Measurements from ENCODE around the gene PISD.
"Not testable (repeated sequence)": the region's sequence is repeated elsewhere in the genome, so short reads cannot be mapped to it uniquely, and the experiment has no call there.

DNA sequence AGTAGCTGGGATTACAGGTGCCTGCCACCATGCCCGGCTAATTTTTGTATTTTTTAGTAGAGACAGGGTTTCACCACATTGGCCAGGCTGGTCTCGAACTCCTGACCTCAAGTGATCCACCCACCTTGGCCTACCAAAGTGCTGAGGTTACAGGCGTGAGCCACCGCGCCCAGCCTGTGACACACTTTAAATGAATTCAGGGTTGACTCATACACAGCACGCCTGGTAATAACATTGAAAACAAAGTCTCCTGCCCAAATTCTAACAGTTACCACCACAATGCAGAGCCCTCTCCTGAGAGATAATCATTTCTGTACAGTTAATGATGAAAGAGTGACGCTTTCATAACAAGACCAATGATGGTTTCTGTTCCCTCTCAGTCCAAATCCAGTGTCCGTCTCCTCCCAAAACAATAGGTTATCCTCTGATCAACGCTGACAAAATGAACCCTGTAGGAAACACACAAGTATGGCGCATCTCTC is 1.1 kb downstream of the PISD start:
- TF ChIP-seq SMC3 (conservative IDR thresholded peaks at IDR 0.05; ENCODE audit: insufficient read depth, low read depth, low read length); TEAD1 (CRISPR knock-in tag; IDR thresholded peaks at IDR 0.05); PHF8 (IDR thresholded peaks at IDR 0.05; ENCODE audit: borderline replicate concordance, low read length); ZNF121 (CRISPR knock-in tag; conservative IDR thresholded peaks at IDR 0.05); ELF1 (tag; IDR thresholded peaks at IDR 0.05); EP300 (IDR thresholded peaks at IDR 0.05; ENCODE audit: low read length); CHD2 (IDR thresholded peaks at IDR 0.05; ENCODE audit: low read depth, low read length): not testable (repeated sequence)
- TF ChIP-seq, protein P1, sequence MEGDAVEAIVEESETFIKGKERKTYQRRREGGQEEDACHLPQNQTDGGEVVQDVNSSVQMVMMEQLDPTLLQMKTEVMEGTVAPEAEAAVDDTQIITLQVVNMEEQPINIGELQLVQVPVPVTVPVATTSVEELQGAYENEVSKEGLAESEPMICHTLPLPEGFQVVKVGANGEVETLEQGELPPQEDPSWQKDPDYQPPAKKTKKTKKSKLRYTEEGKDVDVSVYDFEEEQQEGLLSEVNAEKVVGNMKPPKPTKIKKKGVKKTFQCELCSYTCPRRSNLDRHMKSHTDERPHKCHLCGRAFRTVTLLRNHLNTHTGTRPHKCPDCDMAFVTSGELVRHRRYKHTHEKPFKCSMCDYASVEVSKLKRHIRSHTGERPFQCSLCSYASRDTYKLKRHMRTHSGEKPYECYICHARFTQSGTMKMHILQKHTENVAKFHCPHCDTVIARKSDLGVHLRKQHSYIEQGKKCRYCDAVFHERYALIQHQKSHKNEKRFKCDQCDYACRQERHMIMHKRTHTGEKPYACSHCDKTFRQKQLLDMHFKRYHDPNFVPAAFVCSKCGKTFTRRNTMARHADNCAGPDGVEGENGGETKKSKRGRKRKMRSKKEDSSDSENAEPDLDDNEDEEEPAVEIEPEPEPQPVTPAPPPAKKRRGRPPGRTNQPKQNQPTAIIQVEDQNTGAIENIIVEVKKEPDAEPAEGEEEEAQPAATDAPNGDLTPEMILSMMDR (IDR thresholded peaks at IDR 0.05 in 2 of 3, conservative IDR thresholded peaks at IDR 0.05 in 1 of 3; ENCODE audit: insufficient read depth in 2 of 3, low read depth in 1 of 3, low read length in 3 of 3): not testable (repeated sequence)
- TF ChIP-seq, protein P2, sequence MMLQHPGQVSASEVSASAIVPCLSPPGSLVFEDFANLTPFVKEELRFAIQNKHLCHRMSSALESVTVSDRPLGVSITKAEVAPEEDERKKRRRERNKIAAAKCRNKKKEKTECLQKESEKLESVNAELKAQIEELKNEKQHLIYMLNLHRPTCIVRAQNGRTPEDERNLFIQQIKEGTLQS (IDR thresholded peaks at IDR 0.05): peak; percentile 43; the same call in 1 of the 2 replicates
- TF ChIP-seq, protein P2 (CRISPR knock-in tag; conservative IDR thresholded peaks at IDR 0.05): not testable (repeated sequence)
- TF ChIP-seq, protein P3, sequence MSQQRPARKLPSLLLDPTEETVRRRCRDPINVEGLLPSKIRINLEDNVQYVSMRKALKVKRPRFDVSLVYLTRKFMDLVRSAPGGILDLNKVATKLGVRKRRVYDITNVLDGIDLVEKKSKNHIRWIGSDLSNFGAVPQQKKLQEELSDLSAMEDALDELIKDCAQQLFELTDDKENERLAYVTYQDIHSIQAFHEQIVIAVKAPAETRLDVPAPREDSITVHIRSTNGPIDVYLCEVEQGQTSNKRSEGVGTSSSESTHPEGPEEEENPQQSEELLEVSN (IDR thresholded peaks at IDR 0.05; ENCODE audit: borderline replicate concordance in 1 of 2, extremely low read depth in 1 of 2, insufficient read depth in 1 of 2, insufficient read length in 1 of 2, low read depth in 1 of 2, low read length in 1 of 2, poor library complexity in 1 of 2, severe bottlenecking in 1 of 2): not testable (repeated sequence)
- TF ChIP-seq, protein P4, sequence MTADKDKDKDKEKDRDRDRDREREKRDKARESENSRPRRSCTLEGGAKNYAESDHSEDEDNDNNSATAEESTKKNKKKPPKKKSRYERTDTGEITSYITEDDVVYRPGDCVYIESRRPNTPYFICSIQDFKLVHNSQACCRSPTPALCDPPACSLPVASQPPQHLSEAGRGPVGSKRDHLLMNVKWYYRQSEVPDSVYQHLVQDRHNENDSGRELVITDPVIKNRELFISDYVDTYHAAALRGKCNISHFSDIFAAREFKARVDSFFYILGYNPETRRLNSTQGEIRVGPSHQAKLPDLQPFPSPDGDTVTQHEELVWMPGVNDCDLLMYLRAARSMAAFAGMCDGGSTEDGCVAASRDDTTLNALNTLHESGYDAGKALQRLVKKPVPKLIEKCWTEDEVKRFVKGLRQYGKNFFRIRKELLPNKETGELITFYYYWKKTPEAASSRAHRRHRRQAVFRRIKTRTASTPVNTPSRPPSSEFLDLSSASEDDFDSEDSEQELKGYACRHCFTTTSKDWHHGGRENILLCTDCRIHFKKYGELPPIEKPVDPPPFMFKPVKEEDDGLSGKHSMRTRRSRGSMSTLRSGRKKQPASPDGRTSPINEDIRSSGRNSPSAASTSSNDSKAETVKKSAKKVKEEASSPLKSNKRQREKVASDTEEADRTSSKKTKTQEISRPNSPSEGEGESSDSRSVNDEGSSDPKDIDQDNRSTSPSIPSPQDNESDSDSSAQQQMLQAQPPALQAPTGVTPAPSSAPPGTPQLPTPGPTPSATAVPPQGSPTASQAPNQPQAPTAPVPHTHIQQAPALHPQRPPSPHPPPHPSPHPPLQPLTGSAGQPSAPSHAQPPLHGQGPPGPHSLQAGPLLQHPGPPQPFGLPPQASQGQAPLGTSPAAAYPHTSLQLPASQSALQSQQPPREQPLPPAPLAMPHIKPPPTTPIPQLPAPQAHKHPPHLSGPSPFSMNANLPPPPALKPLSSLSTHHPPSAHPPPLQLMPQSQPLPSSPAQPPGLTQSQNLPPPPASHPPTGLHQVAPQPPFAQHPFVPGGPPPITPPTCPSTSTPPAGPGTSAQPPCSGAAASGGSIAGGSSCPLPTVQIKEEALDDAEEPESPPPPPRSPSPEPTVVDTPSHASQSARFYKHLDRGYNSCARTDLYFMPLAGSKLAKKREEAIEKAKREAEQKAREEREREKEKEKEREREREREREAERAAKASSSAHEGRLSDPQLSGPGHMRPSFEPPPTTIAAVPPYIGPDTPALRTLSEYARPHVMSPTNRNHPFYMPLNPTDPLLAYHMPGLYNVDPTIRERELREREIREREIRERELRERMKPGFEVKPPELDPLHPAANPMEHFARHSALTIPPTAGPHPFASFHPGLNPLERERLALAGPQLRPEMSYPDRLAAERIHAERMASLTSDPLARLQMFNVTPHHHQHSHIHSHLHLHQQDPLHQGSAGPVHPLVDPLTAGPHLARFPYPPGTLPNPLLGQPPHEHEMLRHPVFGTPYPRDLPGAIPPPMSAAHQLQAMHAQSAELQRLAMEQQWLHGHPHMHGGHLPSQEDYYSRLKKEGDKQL (CRISPR knock-in tag; IDR thresholded peaks at IDR 0.05; ENCODE audit: borderline replicate concordance): not testable (repeated sequence)
